SU-DHL-6 (cell line): ENCODE measurements around the gene RBMS3.

Experiments used
- EZH2phosphoT487 ChIP-seq: fragments of 200-600 bp; sonication (generic), shearing (Covaris generic); conservative IDR thresholded peaks from 2 replicates; pipeline ENCODE4 v1.6.1; 2018; ENCODE audit warnings: mild to moderate bottlenecking, antibody characterized with exemption, low read length, moderate library complexity, mixed read lengths
- TF ChIP-seq, protein P1 (sequence below): fragments of 200-600 bp; sonication (generic); IDR thresholded peaks from one replicate; pipeline ENCODE4 v1.5.1; 2017; ENCODE audit warnings: antibody characterized with exemption, mild to moderate bottlenecking, low read length, moderate library complexity; ENCODE audit not compliant: insufficient read depth, poor library complexity, severe bottlenecking

DNA sequence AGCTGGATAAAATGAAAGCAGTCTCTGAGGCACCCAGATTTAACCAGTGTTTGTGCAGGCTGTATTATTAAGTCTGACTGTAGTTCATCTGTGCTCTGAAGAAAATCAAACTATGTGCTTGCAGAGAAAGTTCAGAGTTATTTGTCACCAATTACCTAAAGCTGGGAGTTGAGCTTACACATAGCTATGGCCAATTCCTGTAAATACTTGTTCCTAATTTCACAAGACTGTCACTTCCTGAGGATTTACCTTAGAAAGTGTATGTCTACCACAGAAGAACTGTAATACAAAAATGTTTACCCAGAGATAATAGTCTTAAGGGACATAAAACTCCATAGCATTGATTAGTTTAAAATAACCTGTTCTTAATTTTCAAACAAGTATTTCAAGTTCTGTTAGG, 697.2 kb downstream of the RBMS3 start:
- TF ChIP-seq, protein P1, sequence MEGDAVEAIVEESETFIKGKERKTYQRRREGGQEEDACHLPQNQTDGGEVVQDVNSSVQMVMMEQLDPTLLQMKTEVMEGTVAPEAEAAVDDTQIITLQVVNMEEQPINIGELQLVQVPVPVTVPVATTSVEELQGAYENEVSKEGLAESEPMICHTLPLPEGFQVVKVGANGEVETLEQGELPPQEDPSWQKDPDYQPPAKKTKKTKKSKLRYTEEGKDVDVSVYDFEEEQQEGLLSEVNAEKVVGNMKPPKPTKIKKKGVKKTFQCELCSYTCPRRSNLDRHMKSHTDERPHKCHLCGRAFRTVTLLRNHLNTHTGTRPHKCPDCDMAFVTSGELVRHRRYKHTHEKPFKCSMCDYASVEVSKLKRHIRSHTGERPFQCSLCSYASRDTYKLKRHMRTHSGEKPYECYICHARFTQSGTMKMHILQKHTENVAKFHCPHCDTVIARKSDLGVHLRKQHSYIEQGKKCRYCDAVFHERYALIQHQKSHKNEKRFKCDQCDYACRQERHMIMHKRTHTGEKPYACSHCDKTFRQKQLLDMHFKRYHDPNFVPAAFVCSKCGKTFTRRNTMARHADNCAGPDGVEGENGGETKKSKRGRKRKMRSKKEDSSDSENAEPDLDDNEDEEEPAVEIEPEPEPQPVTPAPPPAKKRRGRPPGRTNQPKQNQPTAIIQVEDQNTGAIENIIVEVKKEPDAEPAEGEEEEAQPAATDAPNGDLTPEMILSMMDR: no peak
- no peak for TF ChIP-seq EZH2phosphoT487
